Neural crest cell (in vitro differentiated cells): ENCODE data around the gene NSL1. TPM values are rescaled to one million over a fixed set of nuclear protein-coding genes. Genes with fewer than 3 reads are reported as not detected.
"Not testable (repeated sequence)": the region's sequence is repeated elsewhere in the genome, so short reads cannot be mapped to it uniquely, and the experiment has no call there.

Experiments
- DNase-seq: peaks from one replicate; pipeline ENCODE4 v3.0.0; 2021; ENCODE audit warnings: low read depth, mixed read lengths, low spot score
- H3K27ac Mint-ChIP-seq: one replicate; pipeline ENCODE4 v1.8.0; 2021; ENCODE audit warnings: mild to moderate bottlenecking, mixed read lengths; ENCODE audit not compliant: unreplicated experiment
- H3K27me3 Mint-ChIP-seq: 2 replicates; pipeline ENCODE4 v1.8.0; 2021; ENCODE audit warnings: low read depth, mild to moderate bottlenecking, mixed read lengths
- H3K36me3 Mint-ChIP-seq: 2 replicates; pipeline ENCODE4 v1.8.0; 2021; ENCODE audit warnings: low read depth, mild to moderate bottlenecking, mixed read lengths
- H3K4me1 Mint-ChIP-seq: 2 replicates; pipeline ENCODE4 v1.8.0; 2021; ENCODE audit warnings: mixed read lengths
- H3K4me3 Mint-ChIP-seq: one replicate; pipeline ENCODE4 v1.8.0; 2021; ENCODE audit warnings: mild to moderate bottlenecking, mixed read lengths
- H3K9me3 Mint-ChIP-seq: 2 replicates; pipeline ENCODE4 v1.8.0; 2021; ENCODE audit warnings: mixed read lengths
- total RNA-seq: library from RNA; stranded (reverse); gene quantifications from 2 replicates; pipeline ENCODE4 v1.2.1, GENCODE V29; 2021
- TF ChIP-seq, protein P1 (sequence below): fragments of 200-600 bp; sonication (generic); conservative IDR thresholded peaks from 2 replicates; pipeline ENCODE4 v1.5.0; 2021; ENCODE audit warnings: antibody characterized with exemption, mild to moderate bottlenecking

The NSL1 gene
- total RNA-seq, 1 donor from 2014 or later: 63.0 TPM

DNA sequence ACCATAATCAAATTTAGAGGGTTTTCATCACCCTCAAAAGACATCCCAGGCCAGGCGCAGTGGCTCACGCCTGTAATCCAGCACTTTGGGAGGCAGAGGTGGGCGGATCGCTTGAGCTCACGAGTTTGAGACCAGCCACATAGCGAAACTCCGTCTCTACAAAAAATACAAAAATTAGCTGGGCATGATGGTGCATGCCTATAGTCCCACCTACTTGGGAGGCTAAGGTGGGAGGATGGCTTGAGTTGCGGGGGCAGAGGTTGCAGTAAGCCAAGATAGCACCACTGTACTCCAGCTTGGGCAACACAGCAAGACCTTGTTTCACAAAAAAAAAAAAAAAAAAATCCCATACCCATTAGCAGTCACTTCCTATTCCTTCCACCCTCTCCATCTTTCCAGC lies 58.5 kb downstream of the NSL1 start:
- Mint-ChIP-seq H3K27me3 (no peaks in the 10 kb centered on the region), H3K36me3 (peaks cover 6% of the 10 kb centered on the region), H3K9me3 (no peaks in the 10 kb centered on the region), H3K4me1 (no peaks in the 10 kb centered on the region), H3K4me3 (no peak overlapping the region), H3K27ac (no peak overlapping the region)
- TF ChIP-seq, protein P1, sequence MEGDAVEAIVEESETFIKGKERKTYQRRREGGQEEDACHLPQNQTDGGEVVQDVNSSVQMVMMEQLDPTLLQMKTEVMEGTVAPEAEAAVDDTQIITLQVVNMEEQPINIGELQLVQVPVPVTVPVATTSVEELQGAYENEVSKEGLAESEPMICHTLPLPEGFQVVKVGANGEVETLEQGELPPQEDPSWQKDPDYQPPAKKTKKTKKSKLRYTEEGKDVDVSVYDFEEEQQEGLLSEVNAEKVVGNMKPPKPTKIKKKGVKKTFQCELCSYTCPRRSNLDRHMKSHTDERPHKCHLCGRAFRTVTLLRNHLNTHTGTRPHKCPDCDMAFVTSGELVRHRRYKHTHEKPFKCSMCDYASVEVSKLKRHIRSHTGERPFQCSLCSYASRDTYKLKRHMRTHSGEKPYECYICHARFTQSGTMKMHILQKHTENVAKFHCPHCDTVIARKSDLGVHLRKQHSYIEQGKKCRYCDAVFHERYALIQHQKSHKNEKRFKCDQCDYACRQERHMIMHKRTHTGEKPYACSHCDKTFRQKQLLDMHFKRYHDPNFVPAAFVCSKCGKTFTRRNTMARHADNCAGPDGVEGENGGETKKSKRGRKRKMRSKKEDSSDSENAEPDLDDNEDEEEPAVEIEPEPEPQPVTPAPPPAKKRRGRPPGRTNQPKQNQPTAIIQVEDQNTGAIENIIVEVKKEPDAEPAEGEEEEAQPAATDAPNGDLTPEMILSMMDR: no peak
- DNase-seq: no peak

DNA sequence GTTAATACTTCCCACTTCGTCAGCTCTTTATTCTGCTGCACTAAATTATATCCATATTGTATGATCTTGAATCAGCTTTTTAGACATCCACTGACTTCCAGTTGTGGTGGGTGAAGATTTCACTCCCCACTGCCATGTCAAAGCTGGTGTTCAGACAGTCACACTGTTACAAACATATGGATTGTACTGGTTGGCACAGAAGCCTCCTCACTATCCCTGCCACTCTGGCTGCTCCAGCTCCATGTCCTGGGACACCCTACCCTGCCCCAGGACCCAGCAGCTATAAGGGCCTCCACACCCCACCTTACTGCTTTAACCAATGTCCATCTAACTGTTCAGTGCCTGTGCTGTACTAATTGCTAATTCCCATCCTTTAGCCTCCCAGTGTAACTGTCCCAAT lies 59.9 kb downstream of the NSL1 start:
- H3K27ac Mint-ChIP-seq: no peak overlapping the region
- no peaks in the 10 kb centered on the region for H3K27me3 Mint-ChIP-seq
- no peak overlapping the region for H3K4me3 Mint-ChIP-seq
- TF ChIP-seq, protein P1: no peak
- H3K36me3 Mint-ChIP-seq: peaks cover 11% of the 10 kb centered on the region
- DNase-seq: no peak
- H3K9me3 Mint-ChIP-seq: no peaks in the 10 kb centered on the region
- no peaks in the 10 kb centered on the region for H3K4me1 Mint-ChIP-seq

DNA sequence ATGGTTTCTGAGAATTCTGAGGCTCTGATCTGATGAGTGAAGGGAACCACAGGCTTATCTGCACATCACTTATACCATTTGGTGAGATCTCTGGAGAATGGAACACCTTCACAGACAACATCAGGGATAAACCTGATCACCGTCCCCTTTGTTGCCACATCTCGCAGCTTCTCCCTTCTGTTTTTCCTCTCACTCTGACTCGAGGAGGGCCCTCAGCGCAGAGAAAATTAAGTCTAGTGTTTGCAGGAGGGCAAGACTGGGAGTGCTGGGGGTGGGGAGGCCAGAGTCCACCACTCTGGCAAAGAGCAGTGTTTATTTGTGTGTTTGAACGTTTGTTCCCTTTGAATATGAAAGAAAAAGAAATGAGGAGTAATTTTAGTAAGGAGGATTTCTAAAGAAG lies 63.0 kb downstream of the NSL1 start:
- TF ChIP-seq, protein P1: no peak
- Mint-ChIP-seq H3K27ac (no peak overlapping the region), H3K9me3 (peaks cover 7% of the 10 kb centered on the region), H3K4me1 (no peaks in the 10 kb centered on the region), H3K4me3 (no peak overlapping the region), H3K27me3 (no peaks in the 10 kb centered on the region), H3K36me3 (peaks cover 24% of the 10 kb centered on the region)
- DNase-seq: no peak

DNA sequence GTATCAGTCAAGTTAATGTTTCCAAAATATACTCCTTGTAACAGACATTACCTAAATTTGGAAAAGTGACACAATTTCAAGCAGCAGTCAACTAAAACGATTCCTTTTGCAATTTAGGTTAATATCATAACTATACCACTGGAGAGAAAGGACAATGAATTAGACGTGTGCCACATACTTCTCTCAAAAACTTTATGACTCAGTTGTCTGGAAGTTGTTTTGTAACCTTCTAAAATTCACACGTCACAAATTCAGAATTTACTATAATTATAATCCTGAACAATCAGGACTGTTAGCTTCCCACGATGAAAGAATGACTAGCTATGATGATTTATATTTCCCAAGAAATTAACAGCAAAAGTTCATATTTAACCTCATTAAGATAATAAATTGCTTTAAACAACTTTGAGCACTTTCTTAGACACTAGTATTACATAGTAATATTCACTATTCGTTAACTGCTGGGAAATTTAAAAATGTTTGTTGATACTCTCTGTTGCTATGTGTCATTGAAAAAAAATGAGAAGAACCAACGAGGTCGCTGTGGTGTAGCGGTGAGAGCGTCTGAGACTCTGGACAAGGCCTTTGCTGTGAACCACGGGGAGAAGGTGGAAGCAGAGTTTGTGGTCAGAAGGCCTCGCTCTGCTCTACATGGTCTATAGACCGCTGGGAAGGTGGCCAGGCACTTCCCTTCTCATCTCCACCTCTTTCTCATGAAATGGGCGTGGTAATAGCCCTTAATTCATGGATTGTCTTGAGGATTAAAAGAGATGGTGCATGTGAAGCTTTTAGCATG lies 64.0 kb downstream of the NSL1 start:
- Mint-ChIP-seq H3K27ac (no peak overlapping the region), H3K4me3 (no peak overlapping the region), H3K36me3 (peaks cover 30% of the 10 kb centered on the region), H3K9me3 (peaks cover 7% of the 10 kb centered on the region), H3K4me1 (no peaks in the 10 kb centered on the region), H3K27me3 (no peaks in the 10 kb centered on the region)
- TF ChIP-seq, protein P1: no peak
- no peak for DNase-seq

DNA sequence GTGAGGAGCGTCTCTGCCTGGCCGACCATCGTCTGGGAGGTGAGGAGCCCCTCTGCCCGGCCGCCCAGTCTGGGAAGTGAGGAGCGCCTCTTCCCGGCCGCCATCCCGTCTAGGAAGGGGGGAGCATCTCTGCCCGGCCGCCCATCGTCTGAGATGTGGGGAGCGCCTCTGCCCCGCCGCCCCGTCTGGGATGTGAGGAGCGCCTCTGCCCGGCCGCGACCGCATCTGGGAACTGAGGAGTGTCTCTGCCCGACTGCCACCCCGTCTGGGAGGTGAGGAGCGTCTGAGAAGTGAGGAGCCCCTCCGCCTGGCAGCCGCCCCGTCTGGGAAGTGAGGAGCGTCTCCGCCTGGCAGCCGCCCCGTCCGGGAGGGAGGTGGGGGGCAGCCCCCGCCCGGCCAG lies 66.9 kb downstream of the NSL1 start:
- not testable (repeated sequence) for H3K9me3 Mint-ChIP-seq, H3K4me1 Mint-ChIP-seq

DNA sequence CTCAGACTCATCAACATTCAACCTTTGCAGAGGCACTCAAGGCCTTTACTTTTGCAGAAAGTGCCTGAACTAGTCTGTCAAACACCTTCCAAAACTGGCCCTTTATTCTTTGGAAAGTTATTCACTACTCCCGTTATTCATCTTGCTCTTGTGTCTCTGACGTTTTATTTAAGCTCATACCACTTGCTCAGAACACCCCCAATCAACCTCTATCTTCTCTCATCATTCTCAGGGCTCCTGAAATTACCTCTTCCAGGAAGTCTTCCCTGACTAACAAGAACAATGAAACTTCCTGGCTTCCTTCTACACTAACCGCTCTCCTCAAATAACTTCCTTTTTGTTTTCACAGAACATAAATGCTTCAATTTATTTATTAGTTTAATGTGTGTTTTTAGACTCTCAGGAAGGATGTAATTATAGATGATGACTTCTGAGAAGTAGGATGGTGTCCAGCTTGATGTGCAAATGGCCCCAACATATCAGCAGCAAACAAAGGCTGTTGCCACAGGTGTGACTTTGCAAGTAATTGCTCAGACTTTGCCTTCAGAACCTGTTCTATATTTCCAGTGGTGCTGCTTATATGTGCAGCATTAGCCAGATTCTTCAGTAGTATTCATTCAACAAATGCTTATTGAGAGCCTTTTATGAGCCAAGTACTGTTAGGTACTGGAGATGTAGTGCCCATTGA lies 69.2 kb downstream of the NSL1 start:
- Mint-ChIP-seq H3K4me1 (no peaks in the 10 kb centered on the region), H3K4me3 (no peak overlapping the region), H3K36me3 (peaks cover 30% of the 10 kb centered on the region), H3K27me3 (peaks cover 5% of the 10 kb centered on the region), H3K27ac (no peak overlapping the region), H3K9me3 (peaks cover 7% of the 10 kb centered on the region)
- TF ChIP-seq, protein P1: no peak
- no peak for DNase-seq

More for the DNA sequence above, 66.9 kb downstream of the NSL1 start:
- not testable (repeated sequence) for DNase-seq, H3K27me3 Mint-ChIP-seq, H3K27ac Mint-ChIP-seq, H3K4me3 Mint-ChIP-seq
- H3K36me3 Mint-ChIP-seq: peaks cover 30% of the 10 kb centered on the region
